NCI-H510A treated with DMSO at 0.1 percent for 48 hours (cell line): ENCODE data around the gene ZNRF3.
"Not testable (repeated sequence)": the region's sequence is repeated elsewhere in the genome, so short reads cannot be mapped to it uniquely, and the experiment has no call there.

Experiments used
- DNase-seq: peaks from one replicate; lab custom pipeline; 2025; lab: John Stamatoyannopoulos, UW

The ZNRF3 gene

DNA sequence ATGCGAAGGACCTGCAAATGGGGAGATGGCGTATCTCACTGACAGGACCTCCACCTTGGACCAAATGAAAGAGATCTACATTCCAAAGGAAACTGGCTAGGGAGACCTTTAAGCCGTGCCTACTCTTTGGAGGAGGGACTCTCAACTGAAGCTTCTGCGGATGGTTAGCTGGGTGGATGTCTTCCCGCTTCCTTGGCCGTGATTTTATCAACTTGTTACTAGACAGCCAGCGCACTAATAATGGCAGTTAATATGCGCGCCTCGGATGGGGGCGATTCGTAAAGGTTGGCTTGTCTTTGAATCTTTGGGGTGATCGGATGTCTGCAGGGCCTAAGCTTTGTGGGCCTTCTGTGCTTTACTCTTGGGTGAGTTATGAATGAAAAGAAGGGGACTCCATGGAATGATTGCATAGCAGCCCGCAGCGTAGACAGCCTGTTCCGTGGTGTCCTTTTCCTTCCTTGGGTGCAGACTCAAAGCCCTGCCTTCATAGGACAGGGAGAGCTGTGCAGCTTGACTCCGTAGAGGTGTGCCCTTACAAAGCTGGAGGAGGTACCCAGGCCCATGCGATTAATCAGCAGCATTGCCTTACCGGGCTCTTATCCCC is 1.5 kb downstream of the ZNRF3 start:
- DNase-seq = no peak

DNA sequence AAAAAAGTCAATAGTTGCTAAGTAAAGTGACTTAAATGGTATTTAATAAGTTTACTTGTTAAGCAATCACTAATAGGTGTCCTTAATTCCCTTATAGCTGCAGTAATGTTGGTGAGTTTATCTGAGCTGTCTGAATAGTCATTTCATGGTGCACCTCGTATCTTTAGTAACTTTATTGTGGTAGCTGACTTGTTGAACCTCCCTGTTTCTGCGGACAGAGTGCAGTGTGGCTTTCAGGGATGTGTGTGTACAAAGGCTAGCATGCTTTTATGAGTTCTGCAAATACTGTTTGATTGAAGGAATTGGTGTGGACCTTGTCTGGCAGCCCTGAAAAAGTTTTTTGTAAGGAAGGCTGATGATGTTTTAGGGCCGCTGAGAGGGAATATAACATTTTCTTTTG is 2.6 kb downstream of the ZNRF3 start:
- DNase-seq = no peak

DNA sequence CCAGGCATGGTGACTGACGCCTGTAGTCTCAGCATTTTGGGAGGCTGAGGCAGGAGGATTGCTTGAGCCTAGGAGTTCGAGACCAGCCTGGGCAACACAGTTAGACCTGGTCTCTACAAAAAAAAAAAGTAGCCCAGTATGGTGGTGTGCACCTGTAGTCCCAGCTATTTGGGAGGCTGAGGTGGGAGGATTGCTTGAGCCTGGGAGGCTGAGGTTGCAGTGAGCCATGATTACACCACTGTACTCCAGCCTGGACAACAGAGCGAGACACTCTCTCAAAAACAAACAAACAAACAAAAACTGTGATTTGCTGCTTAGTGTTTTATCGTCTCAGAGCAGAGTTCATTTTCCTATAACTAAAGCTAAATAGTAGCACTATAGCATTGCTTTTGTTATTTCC is 3.3 kb downstream of the ZNRF3 start:
- not testable (repeated sequence) for DNase-seq

DNA sequence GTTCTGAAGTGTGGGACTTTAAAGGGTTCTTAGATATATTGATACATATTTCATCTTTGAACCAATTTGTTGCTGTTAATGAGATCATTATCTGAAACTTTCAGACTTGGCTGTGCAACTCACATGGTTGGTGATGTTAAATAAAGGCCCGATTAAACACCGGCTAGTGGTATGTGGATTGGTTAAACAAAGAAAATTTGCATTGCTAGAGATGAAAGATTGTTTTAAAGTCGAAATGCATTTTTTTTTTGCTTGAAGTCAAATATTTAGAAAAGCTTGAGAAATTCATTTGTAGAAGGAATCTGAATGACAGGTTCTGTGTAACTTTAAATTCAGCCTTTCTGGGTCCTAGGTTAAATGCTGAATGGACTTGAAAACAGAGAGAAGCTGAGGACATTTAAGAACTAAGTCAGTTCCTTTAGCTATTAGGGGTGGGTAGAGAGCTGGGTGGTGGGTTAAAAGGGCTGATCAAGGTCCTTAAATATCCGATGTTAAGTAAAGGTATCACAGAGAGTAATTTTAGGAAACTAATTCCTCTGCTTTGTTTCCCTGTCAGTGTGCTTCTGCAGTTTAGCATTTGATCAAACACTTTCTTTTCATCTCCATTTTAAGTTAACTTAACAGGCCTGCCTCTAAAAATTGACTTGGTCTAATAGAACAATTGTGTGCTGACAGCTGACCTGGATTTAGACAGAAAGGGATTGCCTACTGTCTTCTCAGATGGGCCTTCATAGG is 4.5 kb downstream of the ZNRF3 start:
- no peak for DNase-seq

DNA sequence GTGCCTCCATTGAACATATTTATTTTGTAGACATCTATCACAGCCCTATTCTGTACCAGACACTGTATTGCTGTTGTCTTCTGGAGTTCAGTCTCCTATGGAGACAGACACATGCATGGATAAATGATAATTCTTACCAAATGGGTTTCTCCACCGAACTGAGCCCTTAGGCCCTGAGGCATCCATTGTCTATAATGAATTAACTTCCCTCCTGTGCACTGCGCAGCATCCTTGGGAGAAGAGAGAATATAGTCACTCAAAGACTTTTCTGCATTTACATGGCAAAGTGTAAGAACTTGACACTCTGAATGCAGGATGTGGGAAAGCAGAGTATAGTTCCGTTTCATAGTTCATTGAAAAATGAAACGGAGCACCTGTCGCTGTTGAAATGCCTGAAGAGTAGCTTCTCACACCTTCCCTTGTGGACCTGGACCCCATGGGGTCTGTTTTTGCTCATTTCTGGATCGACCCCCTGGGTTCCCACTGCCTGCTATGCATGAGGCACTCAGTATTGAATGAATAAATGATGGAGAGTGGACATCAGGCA is 6.2 kb downstream of the ZNRF3 start:
- DNase-seq = no peak

DNA sequence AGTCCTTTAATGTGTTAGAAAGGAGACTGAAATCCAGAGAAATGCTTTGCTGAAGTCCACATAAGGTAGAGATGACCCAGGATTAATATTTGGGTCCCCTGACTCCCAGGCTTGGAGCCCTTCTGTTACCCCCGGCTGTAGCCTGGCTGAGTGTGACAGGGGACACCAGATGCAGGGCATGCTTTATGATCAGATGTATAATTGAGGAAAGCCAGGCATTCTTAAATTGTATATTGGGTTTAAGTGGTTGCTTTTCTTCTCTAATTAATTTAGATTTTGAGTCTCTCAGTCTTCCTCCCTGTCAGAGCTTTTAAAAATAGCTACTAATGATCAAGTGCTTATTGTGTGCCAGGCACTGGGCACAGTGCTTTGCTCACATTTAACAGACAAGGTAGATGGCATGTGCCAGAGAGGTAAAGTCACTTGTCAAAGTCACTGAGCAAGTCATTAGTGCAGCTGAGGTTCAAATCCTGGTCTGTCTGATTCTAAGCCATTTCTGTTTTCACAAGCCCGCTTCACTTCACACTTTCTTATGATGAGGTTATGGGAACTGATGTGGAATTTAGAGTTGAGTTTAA is 7.9 kb downstream of the ZNRF3 start:
- DNase-seq = no peak

DNA sequence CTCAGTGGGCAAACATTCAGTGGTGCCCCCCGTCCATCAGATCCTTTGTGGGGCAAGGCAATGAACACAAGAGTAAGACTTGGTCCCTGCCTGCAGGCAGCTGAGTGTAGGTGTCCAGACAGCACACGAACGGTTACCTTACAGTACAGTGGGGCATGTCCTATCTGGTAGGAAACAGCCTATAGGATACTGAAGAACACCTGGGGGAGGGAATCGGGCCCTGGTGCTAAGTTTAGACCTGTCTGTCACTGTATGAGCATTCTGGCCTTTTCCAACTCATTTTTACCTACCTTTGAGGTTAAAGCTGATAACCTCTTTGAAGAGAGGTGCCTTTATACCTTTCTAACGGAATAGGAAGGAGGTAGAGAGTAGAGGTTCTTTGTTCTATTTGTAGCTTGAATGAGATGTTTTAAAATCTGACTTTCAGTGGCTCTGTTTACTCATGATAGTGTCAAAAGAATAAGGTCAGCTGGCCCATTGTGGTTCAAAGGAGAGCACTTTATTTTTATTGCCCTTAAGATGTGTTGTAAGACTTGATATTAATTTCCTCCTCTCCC is 8.9 kb downstream of the ZNRF3 start:
- no peak for DNase-seq

DNA sequence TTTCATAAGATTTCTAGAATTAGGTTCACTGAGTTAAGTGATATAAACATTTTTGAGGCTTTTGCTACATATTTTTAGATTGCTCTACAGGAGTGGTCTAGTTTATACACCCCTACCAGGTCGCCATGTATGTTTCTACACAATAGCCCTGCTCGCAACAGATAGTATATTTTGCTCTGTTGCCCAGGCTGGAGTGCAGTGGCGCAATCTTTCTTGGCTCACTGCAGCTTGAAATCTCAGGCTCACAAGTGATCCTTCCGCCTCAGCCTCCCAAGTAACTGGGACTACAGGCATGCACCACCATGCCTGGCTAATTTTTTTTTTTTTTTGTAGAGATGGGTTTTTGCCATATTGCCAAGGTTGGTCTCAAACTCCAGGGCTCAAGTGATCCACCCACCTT is 10.4 kb downstream of the ZNRF3 start:
- DNase-seq = no peak

DNA sequence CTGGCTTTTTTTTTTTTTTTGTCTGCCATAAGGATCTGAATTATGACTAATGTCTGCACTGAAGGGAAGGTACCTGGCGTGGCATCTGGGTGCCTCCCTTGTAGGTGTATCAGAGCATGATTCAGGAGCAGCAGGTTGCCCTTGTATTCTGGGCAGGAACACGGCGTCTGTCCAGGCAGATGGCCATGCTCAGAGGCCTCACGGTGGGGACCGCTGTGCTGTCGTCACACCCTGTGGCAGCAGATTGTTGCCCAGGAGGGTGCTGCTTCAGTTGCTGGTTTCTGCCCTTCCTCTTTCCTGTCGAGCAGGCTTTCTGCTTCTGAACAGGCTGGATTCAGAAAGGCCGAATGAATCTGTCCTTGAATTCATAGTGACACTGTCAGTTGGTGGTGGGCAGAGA is 11.0 kb downstream of the ZNRF3 start:
- DNase-seq = no peak

DNA sequence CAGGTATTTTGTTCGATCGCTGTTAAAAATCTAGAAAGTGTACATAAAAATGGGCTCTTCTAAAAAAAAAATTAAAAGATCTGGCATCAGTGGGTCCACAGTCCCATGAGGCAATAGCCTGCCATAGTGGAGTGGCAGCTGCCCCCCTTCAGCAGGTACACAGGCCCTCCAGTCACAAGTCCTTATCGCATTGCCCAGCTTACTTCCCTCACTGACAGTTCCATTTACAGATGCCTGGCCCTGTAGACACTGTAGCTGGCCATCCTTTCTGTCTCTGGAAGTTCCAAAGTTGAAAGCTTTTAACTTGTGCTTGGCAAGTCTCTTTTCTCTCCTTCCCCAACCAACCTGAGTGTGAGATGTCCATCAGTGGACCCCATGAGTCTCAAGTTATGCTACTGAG is 11.4 kb downstream of the ZNRF3 start:
- no peak for DNase-seq

DNA sequence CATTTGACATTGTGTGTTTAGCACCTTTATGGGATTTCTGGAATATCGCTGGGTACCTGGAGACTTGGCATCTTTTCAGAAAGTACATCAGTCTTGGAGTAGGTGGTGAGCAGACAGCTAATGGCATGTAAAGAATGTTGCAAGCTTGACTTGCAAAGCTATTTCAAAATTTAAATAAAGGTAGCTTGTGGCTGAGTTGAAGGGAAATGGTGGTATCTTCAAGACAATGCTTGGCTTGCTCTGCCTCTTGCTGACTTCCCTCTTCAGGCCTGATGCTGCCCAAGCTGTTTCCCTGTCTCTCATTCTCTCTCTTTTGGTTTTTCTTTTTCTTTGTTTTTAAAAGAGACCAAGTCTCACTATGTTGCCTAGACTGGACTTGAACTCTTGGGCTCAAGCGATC is 13.2 kb downstream of the ZNRF3 start:
- no peak for DNase-seq

DNA sequence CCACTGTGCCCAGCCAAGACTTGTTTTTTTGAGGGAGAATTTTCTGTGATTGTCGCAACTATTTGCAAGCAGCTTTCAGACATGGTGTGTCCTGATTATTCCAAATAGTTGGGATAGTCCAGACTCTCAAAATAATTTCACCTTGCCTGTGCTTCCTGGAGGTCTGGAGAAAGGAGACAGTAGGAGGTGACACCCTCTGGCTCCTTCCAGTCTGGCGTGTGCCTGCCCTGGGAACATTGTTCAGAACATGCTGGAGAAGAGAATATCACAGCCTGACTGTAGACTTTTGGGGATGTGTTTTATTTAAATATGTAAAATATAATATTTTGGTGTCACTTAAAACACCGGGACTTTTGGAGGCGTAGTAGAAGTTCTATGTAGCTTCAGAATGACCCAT is 14.9 kb downstream of the ZNRF3 start:
- no peak for DNase-seq

DNA sequence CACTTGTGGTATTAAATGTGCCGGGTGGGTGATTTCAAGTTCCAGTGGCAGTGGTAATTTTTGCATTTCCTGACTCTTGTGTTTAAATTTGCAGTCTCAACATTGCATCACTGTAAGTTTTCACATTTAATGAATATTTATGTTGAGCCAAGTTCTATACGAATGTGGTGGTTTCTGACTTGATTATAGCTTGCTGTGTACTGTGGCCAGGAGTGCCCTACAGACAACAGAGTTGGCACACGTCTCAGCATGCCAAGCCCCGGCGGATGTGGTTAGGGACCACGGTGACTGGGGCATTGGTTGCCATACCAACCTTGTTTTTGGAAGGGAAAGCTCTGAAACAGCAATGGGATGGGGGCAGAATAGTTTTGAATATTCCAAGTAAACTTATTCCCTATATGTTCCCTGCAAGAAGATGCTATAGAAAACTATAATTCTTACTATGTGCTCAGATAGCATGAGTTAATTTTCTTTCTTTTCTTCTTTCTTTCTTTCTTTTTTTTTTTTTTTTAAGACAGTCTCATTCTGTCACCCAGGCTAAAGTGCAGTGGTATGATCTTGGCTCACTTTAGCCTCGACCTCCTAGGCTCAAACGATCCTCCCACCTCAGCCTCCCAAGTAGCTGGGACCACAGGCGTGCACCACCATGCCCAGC is 16.0 kb downstream of the ZNRF3 start:
- DNase-seq = no peak

DNA sequence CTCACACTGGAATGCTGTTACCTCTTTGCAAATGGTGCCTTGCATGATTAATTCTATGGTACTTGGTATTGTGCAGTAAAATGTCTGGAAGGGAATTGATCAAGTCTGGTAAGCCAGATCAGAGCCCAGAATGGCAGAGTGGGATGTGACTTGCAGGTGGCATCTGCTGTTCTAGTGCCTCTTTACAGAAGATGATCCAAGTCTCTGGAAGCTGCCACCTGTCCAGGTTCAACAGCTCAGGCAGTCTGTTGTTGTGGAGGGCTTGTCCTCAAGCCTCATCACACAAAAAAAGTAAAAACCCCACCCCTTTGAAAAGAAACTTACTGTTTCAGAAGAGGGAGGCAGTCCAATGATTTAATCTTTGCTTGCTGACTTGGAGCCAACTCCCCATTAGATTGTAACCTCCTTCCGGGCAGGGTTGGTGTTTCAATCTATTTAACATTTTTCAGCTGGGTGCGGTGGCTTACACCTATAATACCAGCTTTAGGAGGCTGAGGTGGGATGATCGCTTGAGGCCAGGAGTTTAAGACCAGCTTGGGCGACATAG is 17.1 kb downstream of the ZNRF3 start:
- no peak for DNase-seq

DNA sequence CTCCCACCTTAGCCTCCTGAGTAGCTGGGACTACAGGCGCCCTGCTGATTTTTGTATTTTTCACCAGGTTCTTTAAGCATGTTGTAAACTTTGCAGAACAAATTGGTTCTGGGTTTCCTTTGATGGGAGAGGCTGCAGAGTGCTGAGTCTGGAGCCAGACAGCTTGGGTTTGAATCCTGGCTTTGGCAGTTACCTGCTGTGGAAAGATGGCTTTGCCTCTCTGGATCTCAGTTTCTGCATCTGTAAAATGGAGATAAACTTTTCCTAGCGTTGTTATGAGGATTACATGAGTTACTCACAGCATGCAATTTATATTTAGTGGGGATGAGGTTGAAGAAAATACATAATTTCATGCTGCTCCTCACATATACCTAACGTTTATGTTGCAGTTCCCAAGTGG is 19.1 kb downstream of the ZNRF3 start:
- no peak for DNase-seq

DNA sequence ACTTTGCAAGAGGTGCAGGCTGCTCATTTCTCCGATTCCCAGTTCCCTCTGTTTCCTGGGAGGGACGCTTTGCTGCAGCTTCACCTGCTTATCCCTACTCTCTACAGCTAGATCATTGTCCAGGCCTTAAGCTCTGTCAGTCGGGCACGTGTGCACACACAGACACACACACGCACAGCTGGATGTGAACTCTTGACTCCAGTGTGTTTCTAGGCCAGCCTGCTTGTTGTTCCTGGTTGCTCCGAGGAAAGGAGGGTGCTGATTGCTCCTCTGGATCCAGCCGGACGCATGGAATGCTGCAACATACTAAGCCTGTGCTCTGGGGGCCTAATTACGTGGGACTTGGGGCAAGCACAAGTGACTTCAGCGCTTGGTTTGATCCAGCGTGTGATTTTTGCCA is 19.7 kb downstream of the ZNRF3 start:
- no peak for DNase-seq

DNA sequence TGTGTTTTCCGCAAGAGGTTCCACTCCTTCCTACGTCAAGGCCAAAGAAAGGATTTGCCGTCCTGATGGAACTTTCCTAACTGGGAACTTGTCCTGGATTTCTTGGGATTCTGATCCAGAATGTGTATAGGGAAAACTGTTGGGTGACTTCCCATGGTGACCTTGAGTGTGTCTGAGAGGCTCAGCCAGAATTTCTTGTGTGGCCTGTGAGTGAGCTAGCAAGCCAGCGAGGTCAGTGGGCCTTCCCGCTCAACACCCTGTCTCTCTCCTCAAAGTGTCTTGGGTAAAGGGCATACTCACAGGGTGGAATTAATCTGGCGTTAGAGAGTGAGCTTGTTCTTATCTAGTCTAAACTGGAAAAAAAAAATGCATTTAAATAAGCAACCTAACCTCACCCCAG is 20.4 kb downstream of the ZNRF3 start:
- DNase-seq = no peak

DNA sequence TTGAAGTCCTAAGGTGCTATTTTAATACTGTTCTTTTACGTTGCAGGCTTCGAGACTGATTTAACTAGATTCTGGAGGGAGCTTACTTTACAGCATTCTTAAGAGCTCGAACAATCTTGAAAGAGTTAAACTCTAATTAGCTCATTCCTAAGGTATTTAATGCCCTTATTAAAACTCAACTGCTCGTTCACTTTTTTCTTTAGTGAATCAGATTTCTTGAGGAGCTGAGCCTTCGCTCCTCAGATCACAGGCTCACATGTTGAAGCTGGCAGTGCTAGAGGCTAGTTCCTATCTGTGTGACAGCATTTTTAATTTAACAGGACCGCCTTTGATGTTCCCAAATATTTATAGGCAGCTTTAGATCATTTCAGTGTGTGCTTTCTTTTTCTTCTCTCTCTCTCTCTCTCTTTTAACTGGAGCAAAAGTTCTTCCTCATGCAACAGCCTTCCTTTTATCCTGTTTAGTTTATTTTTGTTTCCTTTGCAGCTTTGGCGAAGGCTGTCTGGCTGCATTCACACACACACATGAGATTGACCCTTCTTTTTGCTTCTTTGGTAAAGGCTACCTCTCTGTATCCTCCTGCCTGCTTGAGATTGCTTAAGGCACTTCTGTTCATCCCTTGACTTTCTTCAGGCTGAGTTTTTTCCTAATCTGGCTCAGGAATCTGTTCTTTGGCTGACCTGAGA is 21.0 kb downstream of the ZNRF3 start:
- no peak for DNase-seq

DNA sequence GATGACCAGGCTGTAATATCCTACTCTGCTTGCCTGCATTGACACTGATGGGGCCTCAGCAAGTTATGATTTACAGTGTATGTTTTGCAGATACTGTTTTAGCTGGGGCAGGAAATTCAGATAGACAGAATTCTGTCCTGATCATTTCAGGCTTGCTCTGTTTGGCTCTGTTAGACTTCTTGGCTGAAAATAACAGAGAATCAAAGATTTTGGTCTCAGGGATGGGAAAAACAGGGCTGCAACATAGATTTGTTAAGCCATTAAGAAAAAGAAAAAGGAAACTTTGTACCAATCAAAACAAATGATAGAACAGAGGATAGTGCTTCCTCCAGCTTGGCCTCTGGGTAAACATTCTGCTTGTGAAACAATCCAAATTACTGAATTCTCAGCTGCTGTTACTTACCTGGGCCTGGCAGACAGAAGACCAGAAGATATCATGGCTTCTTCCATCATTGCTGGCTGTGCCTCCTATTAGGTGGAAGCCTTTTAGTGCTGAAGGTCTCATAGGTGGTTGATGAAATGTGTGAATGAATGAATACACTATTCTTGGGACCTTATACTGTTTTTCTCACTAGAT is 22.0 kb downstream of the ZNRF3 start:
- no peak for DNase-seq

DNA sequence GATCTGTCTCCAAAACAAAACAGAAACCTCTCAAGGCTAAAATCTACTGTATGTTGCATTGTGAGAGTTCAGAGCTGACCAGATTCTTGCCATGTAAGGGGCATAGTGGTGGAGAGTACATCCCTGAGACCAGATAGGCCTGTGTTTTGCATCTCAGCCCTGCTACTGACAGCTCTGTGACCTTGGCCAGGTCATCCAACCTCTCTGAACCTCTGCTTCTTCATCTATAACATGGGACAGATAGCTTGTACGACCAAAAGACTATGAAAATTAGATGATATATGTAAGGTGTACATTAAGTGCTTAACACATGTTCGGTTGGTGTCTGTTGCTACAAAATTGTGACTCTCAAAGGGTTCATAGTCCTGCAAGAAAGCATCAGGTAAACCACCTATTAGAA is 22.9 kb downstream of the ZNRF3 start:
- DNase-seq = no peak

DNA sequence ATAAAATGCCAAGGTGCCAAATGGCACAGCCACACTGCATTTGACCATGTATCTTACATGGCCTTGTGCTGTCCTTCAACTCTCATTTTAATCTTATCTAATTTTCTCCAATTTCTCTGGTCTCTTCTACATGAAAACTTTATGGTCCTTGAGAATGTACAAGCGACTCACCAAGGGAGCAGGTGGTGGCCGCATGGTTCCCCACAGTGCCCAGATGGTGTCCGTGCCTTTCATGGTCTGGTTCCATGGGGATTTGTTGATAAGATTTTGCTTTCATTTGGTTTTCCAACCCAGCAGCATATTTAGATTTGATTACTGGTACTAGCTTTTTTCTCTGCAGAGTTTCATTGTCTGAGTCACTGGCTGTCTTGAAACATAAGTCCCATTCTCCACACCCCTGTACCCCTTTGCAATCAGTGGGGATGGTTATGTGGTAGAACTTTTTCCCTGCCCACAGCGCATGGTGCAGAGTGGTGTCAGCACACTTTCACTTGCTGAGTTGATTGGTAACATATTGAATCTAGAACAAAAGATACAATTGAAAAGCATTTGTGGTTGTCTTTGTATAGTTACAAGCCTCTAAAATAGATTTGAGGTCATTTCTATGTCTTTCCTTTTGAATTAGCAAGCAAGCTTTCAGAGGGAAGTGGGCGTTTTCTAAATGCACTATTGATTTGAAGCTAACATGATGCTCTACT is 24.1 kb downstream of the ZNRF3 start:
- no peak for DNase-seq
